ENCODE measurements around the gene TBC1D22A.

TBC1D22A gene

GRCh38 chr22:46857885-46858143 lies 95.4 kb downstream of the TBC1D22A start:
- DNase-seq (ENCODE audit: low read depth in 2 of 2), result no peak

GRCh38 chr22:46858181-46858771 lies 95.8 kb downstream of the TBC1D22A start:
- DNase-seq (ENCODE audit: low read depth in 2 of 2), result no peak

GRCh38 chr22:46860562-46860961 lies 98.1 kb downstream of the TBC1D22A start:
- no peak for DNase-seq (ENCODE audit: low read depth in 2 of 2)

GRCh38 chr22:46861468-46862367 lies 99.3 kb downstream of the TBC1D22A start:
- no peak for DNase-seq (ENCODE audit: low read depth in 2 of 2)

GRCh38 chr22:46862418-46863324 lies 100.2 kb downstream of the TBC1D22A start:
- DNase-seq (ENCODE audit: low read depth in 2 of 2), result no peak

GRCh38 chr22:46863794-46864193 lies 101.3 kb downstream of the TBC1D22A start:
- no peak for DNase-seq (ENCODE audit: low read depth in 2 of 2)

- DNase-seq (ENCODE audit: low read depth in 2 of 2), result no peak
These were observed 102.0 kb downstream of the TBC1D22A start for GRCh38 chr22:46864314-46865051.

GRCh38 chr22:46865052-46865434 lies 102.6 kb downstream of the TBC1D22A start:
- no peak for DNase-seq (ENCODE audit: low read depth in 2 of 2)

GRCh38 chr22:46865642-46866041 lies 103.2 kb downstream of the TBC1D22A start:
- no peak for DNase-seq (ENCODE audit: low read depth in 2 of 2)

GRCh38 chr22:46866591-46866990 lies 104.1 kb downstream of the TBC1D22A start:
- no peak for DNase-seq (ENCODE audit: low read depth in 2 of 2)

GRCh38 chr22:46867106-46867505 lies 104.7 kb downstream of the TBC1D22A start:
- DNase-seq (ENCODE audit: low read depth in 2 of 2), result no peak

GRCh38 chr22:46869329-46869728 lies 106.9 kb downstream of the TBC1D22A start:
- DNase-seq (ENCODE audit: low read depth in 2 of 2), result no peak

- DNase-seq (ENCODE audit: low read depth in 2 of 2), result no peak
These were observed 107.5 kb downstream of the TBC1D22A start for GRCh38 chr22:46869831-46870441.

GRCh38 chr22:46871826-46872225 lies 109.4 kb downstream of the TBC1D22A start:
- no peak for DNase-seq (ENCODE audit: low read depth in 2 of 2)

- DNase-seq (ENCODE audit: low read depth in 2 of 2), result no peak
These were observed 112.6 kb downstream of the TBC1D22A start for GRCh38 chr22:46875089-46875488.

GRCh38 chr22:46876357-46876934 lies 114.0 kb downstream of the TBC1D22A start:
- DNase-seq (ENCODE audit: low read depth in 2 of 2), result no peak

GRCh38 chr22:46878191-46878948 lies 115.9 kb downstream of the TBC1D22A start:
- no peak for DNase-seq (ENCODE audit: low read depth in 2 of 2)

GRCh38 chr22:46879083-46879482 lies 116.6 kb downstream of the TBC1D22A start:
- no peak for DNase-seq (ENCODE audit: low read depth in 2 of 2)

GRCh38 chr22:46881373-46882118 lies 119.1 kb downstream of the TBC1D22A start:
- DNase-seq (ENCODE audit: low read depth in 2 of 2), result no peak

Data from stimulated activated CD4-positive, alpha-beta T cell treated with anti-CD3 and anti-CD28 coated beads, Interleukin-15, amount 100 ng/mL, for 48 hours (primary cell).